Stimulated activated CD4-positive, alpha-beta T cell treated with anti-CD3 and anti-CD28 coated beads, Interleukin-12 subunit alpha, Interleukin-12 subunit beta, amount 100 ng/mL, for 4 hours (primary cell): Measurements from ENCODE around the gene NGFR.
"Not testable (repeated sequence)": the region's sequence is repeated elsewhere in the genome, so short reads cannot be mapped to it uniquely, and the experiment has no call there.

Experiments
- DNase-seq: peaks from one replicate; pipeline ENCODE4 v3.0.0-alpha.2; 2020

The NGFR gene

DNA sequence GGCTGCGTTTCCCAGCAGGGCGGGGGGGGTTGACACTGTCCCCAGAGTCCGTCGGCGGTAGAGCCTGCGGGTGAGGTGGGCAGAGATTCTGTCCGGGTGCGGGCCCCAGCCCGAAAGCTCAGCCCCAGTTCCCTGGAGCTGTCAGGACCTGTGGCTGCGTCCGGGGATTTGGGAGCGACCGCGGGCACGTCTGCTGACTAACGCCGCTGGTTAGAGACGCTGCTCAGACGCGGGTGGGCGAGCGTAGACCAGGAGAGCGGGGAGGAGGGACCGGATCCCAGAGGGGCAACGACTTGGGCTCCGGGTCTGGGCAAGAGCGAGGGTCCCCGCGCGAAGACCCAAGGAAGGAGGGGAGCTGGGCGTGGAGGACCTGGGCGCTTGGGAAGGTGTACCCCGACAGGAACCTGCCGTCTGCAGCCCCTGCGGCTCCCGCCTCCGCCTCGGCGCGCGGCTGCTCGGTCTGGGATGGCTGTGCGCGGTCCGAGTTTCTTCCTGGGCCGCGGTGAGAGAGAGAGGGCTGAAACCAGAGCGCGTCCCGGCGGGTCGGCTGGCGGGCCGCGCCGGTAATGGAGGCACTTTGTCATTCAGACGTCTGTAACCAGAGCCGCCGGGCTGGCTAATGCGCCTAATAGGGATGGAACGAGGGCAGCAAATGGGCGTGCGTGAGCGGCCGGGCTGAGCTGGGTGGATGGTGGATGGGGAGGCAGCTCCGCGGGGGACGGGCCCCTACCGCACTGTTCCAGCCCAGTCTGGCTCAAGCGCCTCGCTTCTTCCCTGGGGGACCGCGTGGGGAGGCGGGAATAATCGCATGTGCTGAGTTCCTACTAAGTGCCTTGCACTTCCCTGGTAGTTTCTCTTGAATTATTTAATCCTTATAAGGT, 2.3 kb downstream of the NGFR start:
- DNase-seq, result peak; percentile 18

DNA sequence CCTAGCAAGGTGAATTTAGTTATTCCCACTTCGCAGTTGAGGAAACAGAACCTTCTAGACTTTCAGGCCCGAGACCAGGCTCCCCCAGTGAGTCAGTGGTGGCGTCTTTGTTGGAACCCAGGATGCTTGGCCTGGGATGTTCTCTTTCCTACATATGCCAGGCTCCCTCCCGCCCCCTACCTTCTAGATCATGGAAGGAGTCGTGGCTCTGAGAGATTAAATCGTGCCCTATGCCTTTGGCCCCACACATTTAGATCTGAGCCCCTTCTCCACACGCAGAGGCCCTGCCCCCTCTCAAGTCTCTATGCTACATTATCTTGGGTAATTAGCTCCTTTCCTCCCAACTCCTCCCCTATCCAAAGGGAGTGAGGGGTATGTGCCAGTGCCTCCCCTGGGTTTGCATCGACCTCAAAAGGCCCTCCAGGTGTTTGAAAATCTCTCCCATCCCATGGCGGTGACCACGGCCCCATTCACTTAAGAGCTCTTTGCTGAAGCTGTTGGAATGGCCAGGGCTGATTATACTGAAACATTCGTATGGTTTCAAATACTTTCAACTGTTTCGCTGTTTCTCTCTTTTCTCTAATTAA, 3.0 kb downstream of the NGFR start:
- no peak for DNase-seq

DNA sequence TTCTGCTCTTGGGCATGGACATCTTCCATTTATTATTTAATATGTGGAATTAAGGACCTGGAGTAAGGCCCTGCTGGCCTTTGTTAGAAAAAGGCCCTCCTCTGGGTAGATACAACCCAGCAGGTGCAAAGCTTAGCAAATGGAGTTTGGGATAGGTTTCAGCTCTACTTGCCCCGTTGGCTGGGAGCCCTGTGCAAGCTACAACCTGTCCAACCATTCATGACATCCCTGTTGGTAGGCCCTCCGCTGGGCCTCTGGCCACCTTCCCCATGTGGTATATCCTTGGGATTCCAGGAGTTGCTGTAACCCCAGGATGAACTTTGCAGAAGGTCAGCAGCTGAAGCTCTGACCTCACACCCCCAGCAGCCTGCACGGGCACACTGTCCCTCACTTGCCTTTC, 6.4 kb downstream of the NGFR start:
- DNase-seq, result no peak

DNA sequence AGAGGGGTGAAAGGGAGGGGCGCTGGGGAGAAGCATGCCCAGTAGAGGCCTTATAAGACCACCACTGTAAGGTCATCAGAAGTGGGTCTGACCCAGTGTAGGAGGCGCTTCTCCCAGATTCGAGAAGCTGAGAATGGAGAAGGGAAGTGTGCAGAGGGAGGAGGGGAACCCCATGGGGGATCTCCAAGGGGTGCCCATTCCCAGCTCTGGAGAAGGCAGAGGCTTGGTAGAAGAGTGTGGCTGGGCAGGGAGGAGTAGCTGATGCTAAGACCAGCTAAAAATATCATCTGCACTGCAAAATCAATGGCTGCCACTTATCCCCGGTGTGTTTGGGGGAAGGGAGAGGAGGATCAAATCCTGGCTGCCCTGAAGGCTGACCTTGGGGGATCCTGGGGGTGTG, 7.2 kb downstream of the NGFR start:
- DNase-seq, result no peak

DNA sequence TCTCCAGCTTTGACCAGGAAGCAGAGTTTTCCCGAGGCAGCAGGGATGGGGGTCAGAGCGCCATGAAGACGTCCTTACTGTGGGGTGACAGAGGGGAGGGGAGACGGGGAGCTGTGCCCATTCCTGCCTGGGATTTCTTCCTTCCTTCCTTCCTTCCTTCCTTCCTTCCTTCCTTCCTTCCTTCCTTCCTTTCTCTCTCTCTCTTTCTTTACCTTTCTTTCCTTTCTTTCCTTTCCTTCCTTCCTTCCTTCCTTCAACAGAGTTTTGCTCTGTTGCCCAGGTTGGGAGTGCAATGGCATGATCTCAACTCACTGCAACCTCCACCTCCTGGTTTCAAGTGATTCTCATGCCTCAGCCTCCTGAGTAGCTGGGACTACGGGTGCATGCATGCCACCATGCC, 7.6 kb downstream of the NGFR start:
- DNase-seq, result not testable (repeated sequence)

DNA sequence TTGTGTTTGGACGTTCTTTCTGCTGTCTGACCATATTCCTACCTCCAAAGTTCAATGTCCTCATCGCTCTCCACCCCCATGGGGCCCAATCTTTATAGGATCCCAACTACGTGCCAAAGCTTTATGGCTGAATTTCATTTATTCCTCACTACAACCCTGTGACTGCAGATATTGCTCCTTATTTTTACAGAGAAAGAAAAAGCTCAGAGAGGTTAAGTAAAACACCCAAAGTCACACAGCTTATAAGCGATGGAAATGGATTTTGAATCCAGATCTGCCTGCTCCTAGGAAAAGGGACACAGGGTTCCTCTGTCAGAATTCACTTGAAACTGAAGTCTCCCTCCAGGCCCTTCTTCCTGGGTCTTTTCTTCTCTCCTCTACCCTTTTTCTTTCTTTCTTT, 9.3 kb downstream of the NGFR start:
- DNase-seq, result no peak

DNA sequence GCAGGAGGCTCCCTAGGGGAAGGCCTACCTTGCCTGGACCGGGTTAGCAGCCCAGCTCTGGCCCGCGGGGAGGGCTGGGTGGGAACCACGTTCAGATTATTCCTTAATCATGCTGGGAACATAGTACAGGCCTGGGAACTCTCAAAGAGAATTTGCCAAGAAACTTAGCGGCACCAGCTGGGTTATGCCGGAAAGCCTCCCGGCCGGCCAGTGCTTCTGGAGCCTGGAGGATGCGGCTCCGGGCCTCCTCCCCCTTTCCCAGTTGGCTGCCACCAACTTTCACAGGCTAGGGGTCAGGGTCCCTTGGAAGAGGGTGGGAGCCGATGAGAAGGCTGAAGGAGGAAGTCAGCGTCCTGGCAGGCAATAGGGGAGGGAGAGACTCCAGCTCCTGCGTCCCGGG, 10.8 kb downstream of the NGFR start:
- DNase-seq, result no peak

DNA sequence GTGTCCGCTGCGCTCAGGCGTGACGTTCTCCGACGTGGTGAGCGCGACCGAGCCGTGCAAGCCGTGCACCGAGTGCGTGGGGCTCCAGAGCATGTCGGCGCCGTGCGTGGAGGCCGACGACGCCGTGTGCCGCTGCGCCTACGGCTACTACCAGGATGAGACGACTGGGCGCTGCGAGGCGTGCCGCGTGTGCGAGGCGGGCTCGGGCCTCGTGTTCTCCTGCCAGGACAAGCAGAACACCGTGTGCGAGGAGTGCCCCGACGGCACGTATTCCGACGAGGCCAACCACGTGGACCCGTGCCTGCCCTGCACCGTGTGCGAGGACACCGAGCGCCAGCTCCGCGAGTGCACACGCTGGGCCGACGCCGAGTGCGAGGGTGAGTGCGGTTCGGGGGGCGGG, 11.2 kb downstream of the NGFR start:
- DNase-seq, result no peak

DNA sequence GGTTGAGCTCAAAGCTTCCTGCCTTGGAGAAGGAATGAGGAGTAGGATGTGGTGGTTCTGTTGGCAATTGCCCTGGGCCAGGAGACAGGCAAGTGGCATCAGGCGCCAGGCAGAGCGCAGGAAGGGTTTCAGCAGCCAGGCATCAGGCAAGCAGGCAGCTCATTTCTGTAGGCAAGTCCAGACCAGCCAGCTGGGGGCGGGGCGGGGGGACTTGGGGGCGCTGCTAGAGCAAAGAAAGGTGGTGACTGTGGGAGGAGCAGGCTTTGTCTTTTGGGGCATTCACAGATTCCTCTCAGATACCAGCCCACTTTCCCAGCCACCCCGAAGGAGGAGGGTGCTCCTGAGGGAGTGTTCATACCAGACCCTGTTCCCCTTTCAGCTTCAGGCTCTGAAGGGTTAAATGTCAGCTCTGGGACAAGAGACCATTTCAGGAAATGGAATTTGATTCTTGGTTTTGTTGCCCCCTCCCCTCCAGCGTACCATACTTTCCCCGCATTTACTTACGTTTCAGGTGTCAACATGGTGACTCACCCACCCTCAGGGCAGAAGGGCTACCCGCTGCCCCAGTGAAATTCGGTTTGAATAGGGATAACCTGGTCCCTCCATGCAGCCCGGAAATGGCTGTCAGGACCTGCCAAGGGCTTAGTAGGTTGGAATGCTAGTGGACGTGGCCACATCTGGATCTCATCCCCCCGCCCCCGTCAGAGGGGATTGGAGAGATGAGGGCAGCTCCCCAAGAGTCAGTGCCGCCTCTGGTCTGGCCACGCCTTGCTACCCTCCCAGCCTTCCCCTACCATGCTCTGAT, 13.2 kb downstream of the NGFR start:
- DNase-seq, result no peak

DNA sequence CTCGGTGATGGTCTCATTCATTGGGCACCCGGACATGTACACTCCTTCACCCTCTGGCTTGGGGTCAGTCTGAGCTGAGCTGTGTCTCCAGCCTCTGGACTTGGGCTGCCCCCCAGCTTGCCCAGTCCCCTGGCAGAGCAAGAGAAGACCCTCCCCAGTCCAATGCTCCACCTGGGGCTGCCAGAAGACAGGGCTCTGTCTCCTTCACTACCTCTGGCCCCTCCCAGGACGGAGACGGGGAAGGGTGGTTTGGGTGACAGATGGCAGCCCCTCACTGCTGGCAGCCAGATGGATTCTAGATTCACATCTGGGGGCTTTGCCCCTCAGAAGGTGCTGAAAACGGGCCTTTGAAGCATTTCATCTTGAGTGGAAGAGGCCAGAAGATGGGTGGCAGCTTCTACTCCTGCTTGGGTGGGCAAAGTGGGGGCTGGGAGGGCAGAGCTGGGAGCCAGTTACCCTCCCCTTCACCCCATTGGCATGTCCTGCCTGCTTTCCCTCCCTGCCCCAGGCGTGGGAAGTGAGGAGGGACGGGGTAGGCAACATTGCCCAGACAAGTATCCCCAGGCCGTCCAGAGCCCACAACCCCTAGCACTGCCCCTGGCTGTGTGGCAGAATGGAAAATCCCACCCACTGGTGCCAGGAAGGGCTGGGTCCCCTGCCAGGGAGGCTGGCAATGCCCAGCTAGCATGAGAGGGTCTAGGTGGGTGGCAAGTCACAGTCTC, 13.9 kb downstream of the NGFR start:
- DNase-seq, result no peak

DNA sequence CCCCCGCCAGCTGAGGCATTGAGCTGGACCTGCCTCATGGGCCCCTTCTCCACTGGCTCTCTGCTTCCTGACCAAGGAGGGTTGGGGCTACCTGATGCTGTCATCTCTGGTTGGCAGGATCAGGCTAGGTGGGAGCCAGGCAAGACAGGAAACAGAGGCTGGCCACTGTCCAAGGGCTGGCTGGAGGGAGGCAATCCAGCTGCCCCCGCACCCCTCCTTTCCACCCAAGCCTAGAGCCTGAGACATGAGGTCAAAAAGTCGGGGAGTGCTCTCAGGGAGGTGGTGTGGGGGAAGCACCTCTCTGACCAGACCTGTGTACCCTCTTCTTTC, 14.5 kb downstream of the NGFR start:
- no peak for DNase-seq

DNA sequence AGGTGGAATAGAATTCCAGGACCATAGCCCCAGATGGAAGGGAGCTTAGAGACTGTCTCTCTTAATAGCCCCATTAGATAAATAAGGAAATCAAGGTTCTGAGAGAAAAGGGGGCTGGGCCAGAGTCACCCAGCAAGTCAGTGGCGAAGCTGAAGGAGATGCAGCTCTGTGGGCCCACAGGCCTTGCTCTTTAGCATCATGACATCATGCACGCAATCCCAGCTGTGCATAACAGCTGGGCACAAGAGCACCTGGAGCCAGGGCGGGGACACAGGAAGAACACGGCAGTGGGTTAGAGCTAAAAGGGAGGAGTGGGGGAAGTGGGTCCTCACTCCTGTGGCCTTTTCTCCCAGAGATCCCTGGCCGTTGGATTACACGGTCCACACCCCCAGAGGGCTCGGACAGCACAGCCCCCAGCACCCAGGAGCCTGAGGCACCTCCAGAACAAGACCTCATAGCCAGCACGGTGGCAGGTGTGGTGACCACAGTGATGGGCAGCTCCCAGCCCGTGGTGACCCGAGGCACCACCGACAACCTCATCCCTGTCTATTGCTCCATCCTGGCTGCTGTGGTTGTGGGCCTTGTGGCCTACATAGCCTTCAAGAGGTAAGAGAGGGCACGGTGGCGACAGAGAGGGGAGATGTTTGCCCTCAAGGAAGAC, 15.1 kb downstream of the NGFR start:
- no peak for DNase-seq

DNA sequence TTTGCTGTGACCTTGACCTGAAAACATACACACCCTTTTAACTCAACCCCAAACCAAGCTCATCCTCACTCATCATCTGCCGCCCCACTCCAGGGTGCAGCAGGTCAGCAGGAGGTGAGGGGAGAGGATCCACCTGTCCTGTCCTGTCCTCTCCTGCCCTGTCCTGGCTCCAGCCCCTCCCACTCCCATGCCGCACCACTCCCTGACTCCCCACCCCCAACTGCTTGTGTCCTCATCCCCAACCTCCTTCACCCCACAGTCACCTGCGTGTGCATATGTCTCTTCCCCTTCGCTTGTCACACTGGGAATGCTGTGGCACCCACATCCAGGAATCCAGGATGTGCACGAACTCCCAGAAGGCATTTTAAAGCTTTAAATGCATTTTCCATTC, 15.6 kb downstream of the NGFR start:
- DNase-seq, result no peak

DNA sequence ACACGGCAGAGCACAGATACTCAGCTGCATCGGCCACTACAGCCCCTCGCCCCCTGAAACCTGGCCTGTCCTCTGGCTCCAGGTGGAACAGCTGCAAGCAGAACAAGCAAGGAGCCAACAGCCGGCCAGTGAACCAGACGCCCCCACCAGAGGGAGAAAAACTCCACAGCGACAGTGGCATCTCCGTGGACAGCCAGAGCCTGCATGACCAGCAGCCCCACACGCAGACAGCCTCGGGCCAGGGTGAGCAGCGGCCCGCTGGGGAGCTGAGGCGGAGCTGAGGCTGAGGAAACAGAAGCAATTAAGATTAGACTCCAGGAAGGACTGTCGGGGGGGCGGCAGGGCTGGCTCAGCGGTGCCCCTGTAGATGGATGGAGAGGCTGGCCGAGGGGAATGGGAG, 16.7 kb downstream of the NGFR start:
- DNase-seq, result no peak

DNA sequence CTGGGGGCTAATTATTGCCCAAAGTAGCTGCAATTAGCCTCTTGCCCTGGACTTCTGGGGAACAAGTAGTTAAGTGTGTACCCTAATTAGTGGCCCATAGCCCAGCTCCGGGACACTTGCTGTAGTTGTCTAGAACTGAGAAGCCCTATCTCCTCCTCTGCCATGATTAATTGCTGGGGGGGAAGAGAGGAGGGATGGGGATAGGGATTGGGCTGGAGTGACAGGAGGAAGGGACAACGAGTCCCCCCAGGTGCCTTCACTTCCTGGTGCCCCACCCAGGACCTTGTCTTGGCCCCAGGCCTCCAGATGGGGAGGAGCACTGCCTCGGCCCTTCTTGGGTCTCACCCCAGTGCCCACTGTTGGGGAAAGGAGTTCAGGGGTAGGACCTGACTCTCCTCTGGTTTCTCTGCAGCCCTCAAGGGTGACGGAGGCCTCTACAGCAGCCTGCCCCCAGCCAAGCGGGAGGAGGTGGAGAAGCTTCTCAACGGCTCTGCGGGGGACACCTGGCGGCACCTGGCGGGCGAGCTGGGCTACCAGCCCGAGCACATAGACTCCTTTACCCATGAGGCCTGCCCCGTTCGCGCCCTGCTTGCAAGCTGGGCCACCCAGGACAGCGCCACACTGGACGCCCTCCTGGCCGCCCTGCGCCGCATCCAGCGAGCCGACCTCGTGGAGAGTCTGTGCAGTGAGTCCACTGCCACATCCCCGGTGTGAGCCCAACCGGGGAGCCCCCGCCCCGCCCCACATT, 17.4 kb downstream of the NGFR start:
- no peak for DNase-seq

DNA sequence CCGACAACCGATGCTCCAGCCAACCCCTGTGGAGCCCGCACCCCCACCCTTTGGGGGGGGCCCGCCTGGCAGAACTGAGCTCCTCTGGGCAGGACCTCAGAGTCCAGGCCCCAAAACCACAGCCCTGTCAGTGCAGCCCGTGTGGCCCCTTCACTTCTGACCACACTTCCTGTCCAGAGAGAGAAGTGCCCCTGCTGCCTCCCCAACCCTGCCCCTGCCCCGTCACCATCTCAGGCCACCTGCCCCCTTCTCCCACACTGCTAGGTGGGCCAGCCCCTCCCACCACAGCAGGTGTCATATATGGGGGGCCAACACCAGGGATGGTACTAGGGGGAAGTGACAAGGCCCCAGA, 17.9 kb downstream of the NGFR start:
- DNase-seq, result no peak

DNA sequence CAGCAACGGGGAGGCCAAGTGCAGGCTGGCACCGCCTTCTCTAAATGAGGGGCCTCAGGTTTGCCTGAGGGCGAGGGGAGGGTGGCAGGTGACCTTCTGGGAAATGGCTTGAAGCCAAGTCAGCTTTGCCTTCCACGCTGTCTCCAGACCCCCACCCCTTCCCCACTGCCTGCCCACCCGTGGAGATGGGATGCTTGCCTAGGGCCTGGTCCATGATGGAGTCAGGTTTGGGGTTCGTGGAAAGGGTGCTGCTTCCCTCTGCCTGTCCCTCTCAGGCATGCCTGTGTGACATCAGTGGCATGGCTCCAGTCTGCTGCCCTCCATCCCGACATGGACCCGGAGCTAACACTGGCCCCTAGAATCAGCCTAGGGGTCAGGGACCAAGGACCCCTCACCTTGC, 18.5 kb downstream of the NGFR start:
- no peak for DNase-seq

DNA sequence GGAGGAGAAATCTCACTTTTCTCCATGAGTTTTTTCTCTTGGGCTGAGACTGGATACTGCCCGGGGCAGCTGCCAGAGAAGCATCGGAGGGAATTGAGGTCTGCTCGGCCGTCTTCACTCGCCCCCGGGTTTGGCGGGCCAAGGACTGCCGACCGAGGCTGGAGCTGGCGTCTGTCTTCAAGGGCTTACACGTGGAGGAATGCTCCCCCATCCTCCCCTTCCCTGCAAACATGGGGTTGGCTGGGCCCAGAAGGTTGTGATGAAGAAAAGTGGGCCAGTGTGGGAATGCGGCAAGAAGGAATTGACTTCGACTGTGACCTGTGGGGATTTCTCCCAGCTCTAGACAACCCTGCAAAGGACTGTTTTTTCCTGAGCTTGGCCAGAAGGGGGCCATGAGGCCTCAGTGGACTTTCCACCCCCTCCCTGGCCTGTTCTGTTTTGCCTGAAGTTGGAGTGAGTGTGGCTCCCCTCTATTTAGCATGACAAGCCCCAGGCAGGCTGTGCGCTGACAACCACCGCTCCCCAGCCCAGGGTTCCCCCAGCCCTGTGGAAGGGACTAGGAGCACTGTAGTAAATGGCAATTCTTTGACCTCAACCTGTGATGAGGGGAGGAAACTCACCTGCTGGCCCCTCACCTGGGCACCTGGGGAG, 19.1 kb downstream of the NGFR start:
- DNase-seq, result no peak

DNA sequence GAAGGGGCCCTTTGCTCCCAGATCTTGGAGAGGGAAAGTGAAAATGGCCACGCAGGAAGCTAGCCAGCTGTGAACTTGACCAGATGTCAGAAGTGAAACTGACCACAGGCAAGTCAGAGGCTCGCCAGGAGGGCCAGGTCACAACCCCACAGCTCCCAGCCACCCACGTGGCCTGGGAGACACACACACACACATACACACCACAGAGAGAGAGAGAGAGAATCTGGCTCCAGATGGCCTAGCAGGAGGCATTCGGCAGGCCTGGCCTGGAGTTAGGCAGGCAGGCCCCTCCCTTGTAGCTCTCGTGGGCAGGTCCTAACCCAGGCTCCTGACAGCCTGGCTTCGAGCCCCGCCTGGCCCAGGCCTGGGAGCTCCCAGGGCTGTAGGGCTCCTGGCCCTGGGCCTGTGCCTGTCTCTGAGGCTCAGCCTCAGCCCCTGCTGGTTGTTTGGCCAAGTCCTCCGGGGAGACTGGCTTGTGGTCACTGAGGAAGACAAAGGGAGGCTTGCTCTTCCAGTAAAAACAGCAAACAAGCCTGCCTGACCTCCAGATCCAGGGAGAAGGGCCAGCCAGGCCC, 20.2 kb downstream of the NGFR start:
- DNase-seq, result no peak

DNA sequence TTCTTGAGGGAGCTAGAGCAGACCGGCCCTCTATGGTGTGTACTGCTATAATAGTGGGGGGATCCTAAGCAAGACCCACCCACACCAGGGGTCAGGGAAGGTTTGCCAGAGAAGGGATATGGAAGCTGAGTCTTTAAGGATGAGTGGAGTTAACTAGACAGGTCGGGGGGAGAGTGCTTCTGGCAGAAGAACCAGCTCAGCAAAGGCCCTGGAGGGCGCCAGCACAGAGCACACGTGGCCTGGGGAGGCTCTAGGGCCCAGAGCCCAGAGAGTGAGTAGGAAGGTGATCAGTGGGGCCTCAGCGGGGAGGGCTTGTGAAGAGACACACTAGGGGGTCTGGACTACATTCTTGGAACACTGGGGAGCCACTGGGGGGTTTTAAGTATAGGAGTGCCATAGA, 21.1 kb downstream of the NGFR start:
- DNase-seq, result no peak

DNA sequence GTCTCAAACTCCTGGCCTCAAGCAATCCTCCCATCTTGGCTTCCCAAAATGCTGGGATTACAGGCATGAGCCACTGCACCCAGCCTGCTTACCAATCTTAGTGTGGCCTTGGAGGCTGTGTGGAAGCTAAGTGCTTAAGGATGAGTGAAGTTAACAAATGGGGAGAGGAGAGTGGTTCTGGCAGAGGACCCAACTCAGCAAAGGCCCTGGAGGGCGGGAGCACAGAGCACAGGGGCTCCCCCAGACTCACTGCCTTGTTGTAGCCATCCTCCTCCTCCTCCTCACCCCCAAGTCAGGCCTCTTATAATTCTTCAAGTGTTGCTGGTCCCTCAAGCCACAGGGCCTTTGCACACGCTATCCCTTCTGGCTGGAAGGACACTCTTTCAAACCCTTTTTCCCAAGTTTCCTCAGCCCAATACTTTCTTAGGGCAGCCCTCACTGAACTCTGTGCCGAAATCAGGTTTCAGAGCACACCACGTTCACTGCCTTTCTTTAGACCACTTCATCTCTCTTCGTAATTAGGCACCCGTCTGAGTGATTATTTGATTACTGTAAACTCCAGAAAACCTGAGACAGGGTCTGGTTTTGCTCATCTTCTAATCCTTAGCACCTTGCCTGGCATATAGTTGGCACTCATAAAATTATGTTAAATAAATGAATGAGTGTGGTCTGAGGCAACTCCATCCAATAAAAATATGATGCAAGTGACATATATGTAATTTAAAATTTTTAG, 23.4 kb downstream of the NGFR start:
- DNase-seq, result no peak
